Neural cell (in vitro differentiated cells): ENCODE data around the gene TIMELESS. TPM values are rescaled to one million over a fixed set of nuclear protein-coding genes. Genes with fewer than 3 reads are reported as not detected.
"Not testable (repeated sequence)": the region's sequence is repeated elsewhere in the genome, so short reads cannot be mapped to it uniquely, and the experiment has no call there.

ENCODE experiments used
- H2AFZ ChIP-seq: fragments of 200-600, 300-800 bp; sonication (generic), shearing (Covaris generic); 2 replicates; pipeline ENCODE4 v1.6.0; 2014; ENCODE audit warnings: low read depth, mild to moderate bottlenecking, antibody characterized with exemption, low read length, moderate library complexity
- H3F3A ChIP-seq: fragments of 200-600 bp; shearing (Covaris generic); 2 replicates; pipeline ENCODE4 v1.6.1; 2016; ENCODE audit warnings: mild to moderate bottlenecking, moderate library complexity, mixed read lengths, antibody characterized with exemption, low read length; ENCODE audit not compliant: insufficient read depth, poor library complexity, severe bottlenecking
- H3K27ac ChIP-seq: fragments of 200-600, 300-800 bp; sonication (generic), shearing (Covaris generic); 2 replicates; pipeline ENCODE4 v1.5.1; 2014; ENCODE audit warnings: mild to moderate bottlenecking, low read length, moderate library complexity
- H3K27me3 ChIP-seq: fragments of 300-800, 200-600 bp; sonication (generic), shearing (Covaris generic); 2 replicates; pipeline ENCODE4 v1.6.0; 2014; ENCODE audit warnings: mild to moderate bottlenecking, low read depth, low read length, moderate library complexity; ENCODE audit not compliant: insufficient read depth
- H3K36me3 ChIP-seq: fragments of 300-800, 200-600 bp; sonication (generic), shearing (Covaris generic); 2 replicates; pipeline ENCODE4 v1.5.1; 2014; ENCODE audit warnings: mild to moderate bottlenecking, antibody characterized with exemption, low read length, moderate library complexity; ENCODE audit not compliant: insufficient read depth
- H3K4me2 ChIP-seq: fragments of 300-800, 200-600 bp; sonication (generic), shearing (Covaris generic); 2 replicates; pipeline ENCODE4 v1.6.0; 2014; ENCODE audit warnings: mild to moderate bottlenecking, low read length
- H3K4me3 ChIP-seq: fragments of 300-800, 200-600 bp; sonication (generic), shearing (Covaris generic); 2 replicates; pipeline ENCODE4 v1.5.1; 2014; ENCODE audit warnings: mild to moderate bottlenecking, low read length, moderate library complexity
- H3K79me2 ChIP-seq: fragments of 200-600 bp; shearing (Covaris generic); replicated peaks from 2 replicates; pipeline ENCODE4 v1.6.0; 2014; ENCODE audit warnings: mild to moderate bottlenecking, low read length, moderate library complexity; ENCODE audit not compliant: insufficient read depth
- H3K9ac ChIP-seq: fragments of 300-800, 200-600 bp; sonication (generic), shearing (Covaris generic); 2 replicates; pipeline ENCODE4 v1.6.1; 2016; ENCODE audit warnings: mild to moderate bottlenecking, low read length, mixed read lengths
- H3K9me2 ChIP-seq: fragments of 200-600 bp; shearing (Covaris generic); 2 replicates; pipeline ENCODE4 v1.6.1; 2016; ENCODE audit warnings: mild to moderate bottlenecking, low read length, mixed read lengths; ENCODE audit not compliant: insufficient read depth
- H3K9me3 ChIP-seq: fragments of 200-600, 300-800 bp; sonication (generic), shearing (Covaris generic); 2 replicates; pipeline ENCODE4 v1.6.1; 2016; ENCODE audit warnings: mild to moderate bottlenecking, mixed run types, low read length, moderate library complexity, mixed read lengths
- H4K20me1 ChIP-seq: fragments of 200-600 bp; shearing (Covaris generic); 2 replicates; pipeline ENCODE4 v1.6.1; 2016; ENCODE audit warnings: mild to moderate bottlenecking, mixed run types; ENCODE audit not compliant: insufficient read depth
- MXI1 ChIP-seq: fragments of 450-650 bp; conservative IDR thresholded peaks from 2 replicates; pipeline ENCODE4 v1.6.1; 2014; ENCODE audit warnings: antibody characterized with exemption, mild to moderate bottlenecking; ENCODE audit not compliant: poor library complexity, severe bottlenecking
- REST ChIP-seq: IDR thresholded peaks from 2 replicates; pipeline ENCODE4 v1.6.1; 2012; ENCODE audit warnings: borderline replicate concordance
- SMC3 ChIP-seq: fragments of 450-650 bp; conservative IDR thresholded peaks from 2 replicates; pipeline ENCODE4 v1.6.1; 2014; ENCODE audit warnings: antibody characterized with exemption, mild to moderate bottlenecking, moderate library complexity; ENCODE audit not compliant: poor library complexity
- polyA plus RNA-seq: library from polyadenylated mRNA; depleted of rRNA; stranded (reverse); fragments of >200 nt; gene quantifications from 2 replicates; pipeline ENCODE4 v1.2.3, GENCODE V29; 2014

The TIMELESS gene
- polyA plus RNA-seq, 1 donor from 2014 or later, result 2.5 TPM

GRCh38 chr12:56494481-56494880, 45.3 kb upstream of the TIMELESS start:
- not testable (repeated sequence) for H3K9me2 ChIP-seq, H3K9ac ChIP-seq, H3K4me2 ChIP-seq, H3K36me3 ChIP-seq, H4K20me1 ChIP-seq, H2AFZ ChIP-seq, H3F3A ChIP-seq, H3K27ac ChIP-seq, H3K79me2 ChIP-seq, H3K4me3 ChIP-seq, H3K27me3 ChIP-seq, H3K9me3 ChIP-seq

GRCh38 chr12:56494106-56494415, 44.8 kb upstream of the TIMELESS start:
- not testable (repeated sequence) for H3K27me3 ChIP-seq, H2AFZ ChIP-seq, H3K9ac ChIP-seq, H3F3A ChIP-seq, H3K4me3 ChIP-seq, H3K9me2 ChIP-seq, H4K20me1 ChIP-seq, H3K4me2 ChIP-seq, H3K27ac ChIP-seq, H3K36me3 ChIP-seq, H3K79me2 ChIP-seq, H3K9me3 ChIP-seq

- not testable (repeated sequence) for H3K9me2 ChIP-seq, H3F3A ChIP-seq, H3K27ac ChIP-seq, H4K20me1 ChIP-seq, H3K79me2 ChIP-seq, H3K4me2 ChIP-seq, H2AFZ ChIP-seq, H3K9ac ChIP-seq, H3K36me3 ChIP-seq, H3K27me3 ChIP-seq, H3K9me3 ChIP-seq, H3K4me3 ChIP-seq
Measured at GRCh38 chr12:56493409-56494105, 44.3 kb upstream of the TIMELESS start.

GRCh38 chr12:56490360-56490759, 41.1 kb upstream of the TIMELESS start:
- Histone ChIP-seq H3K4me3 (no peak overlapping the region), H3K79me2 (no peaks in the 10 kb centered on the region), H3K27me3 (peaks cover 32% of the 10 kb centered on the region), H3K9me2 (no peaks in the 10 kb centered on the region), H3K4me2 (no peak overlapping the region), H3K9ac (no peak overlapping the region), H3F3A (no peaks in the 10 kb centered on the region), H3K27ac (no peak overlapping the region), H3K36me3 (no peaks in the 10 kb centered on the region), H4K20me1 (no peaks in the 10 kb centered on the region), H2AFZ (no peak overlapping the region), H3K9me3 (peaks cover 6% of the 10 kb centered on the region)
- TF ChIP-seq SMC3, result no peak

- Histone ChIP-seq H2AFZ (peak within 1 kb of the TSS; percentile 80), H4K20me1 (no peaks in the 10 kb centered on the region), H3K36me3 (no peaks in the 10 kb centered on the region), H3K9ac (peak within 1 kb of the TSS; percentile 64), H3K4me2 (peak within 1 kb of the TSS; percentile 11), H3K9me2 (no peaks in the 10 kb centered on the region), H3K27me3 (peaks cover 32% of the 10 kb centered on the region), H3K79me2 (no peaks in the 10 kb centered on the region), H3K9me3 (peaks cover 6% of the 10 kb centered on the region), H3F3A (no peaks in the 10 kb centered on the region), H3K27ac (peak within 1 kb of the TSS; percentile 38), H3K4me3 (peak within 1 kb of the TSS; percentile 72)
- TF ChIP-seq MXI1 (no peak), REST (peak; percentile 1)
Measured at GRCh38 chr12:56488041-56488955, 39.1 kb upstream of the TIMELESS start, which contains the start of gene GLS2. Gene GLS2 (minus strand): TSS chr12:56488161. CDS start chr12:56488118, 43 bp downstream.
